Measurements from ENCODE around the gene ZNF501. TPM values are rescaled to one million over a fixed set of nuclear protein-coding genes. Genes with fewer than 3 reads are reported as not detected.

Gene ZNF501
- total and polyA plus RNA-seq, 2 of the 4 experiments (the other 2 are of a cell fraction) = 1.1 to 3.2 TPM

DNA sequence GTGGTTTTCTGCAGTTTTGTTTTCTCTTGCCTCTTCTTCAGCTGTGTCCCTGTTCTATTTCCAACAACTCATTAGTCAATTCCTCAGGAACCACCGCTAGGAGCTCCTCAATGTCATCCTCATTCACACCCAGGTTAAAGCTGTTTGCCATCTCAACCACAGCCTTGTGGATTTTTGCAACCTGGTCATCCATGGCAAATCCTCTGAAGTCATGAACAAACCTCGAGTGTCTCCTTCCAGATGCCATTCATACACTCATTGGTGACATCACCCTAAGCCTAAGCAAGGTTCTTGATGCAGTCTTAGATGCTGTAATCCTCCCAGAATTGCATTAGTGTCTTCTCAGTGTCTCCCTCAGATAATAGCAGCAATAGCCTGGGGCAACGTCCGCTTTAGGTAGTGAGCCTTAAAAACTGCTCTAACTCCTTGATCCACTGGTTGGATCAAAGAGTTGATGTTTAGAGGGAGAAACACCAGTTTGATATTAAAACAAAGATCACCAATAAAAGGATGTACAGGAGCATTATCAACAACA lies 48.4 kb upstream of the ZNF501 start:
- H2BK120ac ChIP-seq (ENCODE audit: low read depth, low read length) = no peak overlapping the region
- no peak overlapping the region for H3K27ac ChIP-seq (ENCODE audit: insufficient read depth, low read length)
- no peak for TF ChIP-seq RFX5 (IDR thresholded peaks at IDR 0.05; ENCODE audit: low read depth, low read length)
- no peak for TF ChIP-seq FOS (IDR thresholded peaks at IDR 0.05; ENCODE audit: low read depth, low read length)
- no peak for TF ChIP-seq POLR2A (IDR thresholded peaks at IDR 0.05; ENCODE audit: low read depth, low read length)
- TF ChIP-seq, protein P1, sequence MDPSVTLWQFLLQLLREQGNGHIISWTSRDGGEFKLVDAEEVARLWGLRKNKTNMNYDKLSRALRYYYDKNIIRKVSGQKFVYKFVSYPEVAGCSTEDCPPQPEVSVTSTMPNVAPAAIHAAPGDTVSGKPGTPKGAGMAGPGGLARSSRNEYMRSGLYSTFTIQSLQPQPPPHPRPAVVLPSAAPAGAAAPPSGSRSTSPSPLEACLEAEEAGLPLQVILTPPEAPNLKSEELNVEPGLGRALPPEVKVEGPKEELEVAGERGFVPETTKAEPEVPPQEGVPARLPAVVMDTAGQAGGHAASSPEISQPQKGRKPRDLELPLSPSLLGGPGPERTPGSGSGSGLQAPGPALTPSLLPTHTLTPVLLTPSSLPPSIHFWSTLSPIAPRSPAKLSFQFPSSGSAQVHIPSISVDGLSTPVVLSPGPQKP (IDR thresholded peaks at IDR 0.05; ENCODE audit: borderline replicate concordance, low read depth, low read length) = no peak
- no peak for TF ChIP-seq BHLHE40 (IDR thresholded peaks at IDR 0.05; ENCODE audit: low read depth, low read length)
- TF ChIP-seq RAD21 (IDR thresholded peaks at IDR 0.05; ENCODE audit: low read length) = no peak
- no peak for TF ChIP-seq CHD1 (IDR thresholded peaks at IDR 0.05; ENCODE audit: low read depth, low read length)
- TF ChIP-seq SMC3 (IDR thresholded peaks at IDR 0.05; ENCODE audit: low read depth, low read length) = no peak
- no peak for TF ChIP-seq MAFK (IDR thresholded peaks at IDR 0.05; ENCODE audit: low read depth, low read length)
- TF ChIP-seq, protein P2, sequence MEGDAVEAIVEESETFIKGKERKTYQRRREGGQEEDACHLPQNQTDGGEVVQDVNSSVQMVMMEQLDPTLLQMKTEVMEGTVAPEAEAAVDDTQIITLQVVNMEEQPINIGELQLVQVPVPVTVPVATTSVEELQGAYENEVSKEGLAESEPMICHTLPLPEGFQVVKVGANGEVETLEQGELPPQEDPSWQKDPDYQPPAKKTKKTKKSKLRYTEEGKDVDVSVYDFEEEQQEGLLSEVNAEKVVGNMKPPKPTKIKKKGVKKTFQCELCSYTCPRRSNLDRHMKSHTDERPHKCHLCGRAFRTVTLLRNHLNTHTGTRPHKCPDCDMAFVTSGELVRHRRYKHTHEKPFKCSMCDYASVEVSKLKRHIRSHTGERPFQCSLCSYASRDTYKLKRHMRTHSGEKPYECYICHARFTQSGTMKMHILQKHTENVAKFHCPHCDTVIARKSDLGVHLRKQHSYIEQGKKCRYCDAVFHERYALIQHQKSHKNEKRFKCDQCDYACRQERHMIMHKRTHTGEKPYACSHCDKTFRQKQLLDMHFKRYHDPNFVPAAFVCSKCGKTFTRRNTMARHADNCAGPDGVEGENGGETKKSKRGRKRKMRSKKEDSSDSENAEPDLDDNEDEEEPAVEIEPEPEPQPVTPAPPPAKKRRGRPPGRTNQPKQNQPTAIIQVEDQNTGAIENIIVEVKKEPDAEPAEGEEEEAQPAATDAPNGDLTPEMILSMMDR (conservative IDR thresholded peaks at IDR 0.05; ENCODE audit: low read depth, low read length) = no peak
- no peak for TF ChIP-seq CEBPB (IDR thresholded peaks at IDR 0.05; ENCODE audit: low read depth, low read length)
- TF ChIP-seq MXI1 (IDR thresholded peaks at IDR 0.05; ENCODE audit: borderline replicate concordance, low read depth, low read length) = no peak
- TF ChIP-seq, protein P3, sequence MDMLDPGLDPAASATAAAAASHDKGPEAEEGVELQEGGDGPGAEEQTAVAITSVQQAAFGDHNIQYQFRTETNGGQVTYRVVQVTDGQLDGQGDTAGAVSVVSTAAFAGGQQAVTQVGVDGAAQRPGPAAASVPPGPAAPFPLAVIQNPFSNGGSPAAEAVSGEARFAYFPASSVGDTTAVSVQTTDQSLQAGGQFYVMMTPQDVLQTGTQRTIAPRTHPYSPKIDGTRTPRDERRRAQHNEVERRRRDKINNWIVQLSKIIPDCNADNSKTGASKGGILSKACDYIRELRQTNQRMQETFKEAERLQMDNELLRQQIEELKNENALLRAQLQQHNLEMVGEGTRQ (IDR thresholded peaks at IDR 0.05; ENCODE audit: low read depth, low read length) = no peak
- no peak for TF ChIP-seq NFE2L2 (IDR thresholded peaks at IDR 0.05; ENCODE audit: low read depth, low read length)
- TF ChIP-seq RCOR1 (IDR thresholded peaks at IDR 0.05; ENCODE audit: insufficient replicate concordance, low read length) = no peak
- TF ChIP-seq MAZ (IDR thresholded peaks at IDR 0.05; ENCODE audit: borderline replicate concordance, low read depth, low read length) = no peak
- no CpG with 5 or more reads among the region's 4 CpGs for WGBS, 2 experiments (ENCODE audit: extremely low coverage in 2 of 2, insufficient read length in 1 of 2)
- H4K91ac ChIP-seq (ENCODE audit: insufficient read depth, low read depth, low read length) = no peak overlapping the region
- H3K9me3 ChIP-seq (ENCODE audit: control insufficient read depth, insufficient read depth, low read length) = peaks cover 12% of the 10 kb centered on the region
- H3K4ac ChIP-seq (ENCODE audit: low read depth, low read length) = no peak overlapping the region
- intact Hi-C loops (cut with micrococcal nuclease) (no loop called here), dilution Hi-C loops (cut with HindIII; ENCODE audit: low sequenced_read_pairs, unreplicated experiment) (no loop called here), in situ Hi-C loops (cut with MboI; ENCODE audit: low sequenced_read_pairs) (no loop called here)
- H3K4me2 ChIP-seq (ENCODE audit: low read depth, low read length) = no peak overlapping the region
- H3K14ac ChIP-seq (replicated peaks; ENCODE audit: low read depth, low read length) = no peak overlapping the region
- no peaks in the 10 kb centered on the region for H3K9me1 ChIP-seq (ENCODE audit: insufficient read depth, low read length)
- H2BK15ac ChIP-seq (ENCODE audit: low read depth, low read length) = no peak overlapping the region
- H2AFZ ChIP-seq (replicated peaks; ENCODE audit: low read length, poor library complexity) = no peak overlapping the region
- H2BK20ac ChIP-seq (ENCODE audit: low read depth, low read length) = no peak overlapping the region
- CTCF ChIA-PET = interaction anchor here (0.6 kb wide), 1 partner anchor 152 kb away, joined by 3 read pairs; no protein-coding TSS in a partner anchor
- H3K18ac ChIP-seq (ENCODE audit: low read depth, low read length) = no peak overlapping the region
- BruUV-seq (replicated peaks) = no TSS peak
- H4K5ac ChIP-seq (ENCODE audit: low read depth, low read length) = no peak overlapping the region
- no peak overlapping the region for H2BK5ac ChIP-seq (ENCODE audit: low read depth, low read length, poor library complexity, severe bottlenecking)
- H3K56ac ChIP-seq (ENCODE audit: extremely low read depth, insufficient read depth, low read length) = no peak overlapping the region
- no peak overlapping the region for H4K8ac ChIP-seq (ENCODE audit: low read depth in 2 of 2, low read length in 2 of 2)
- no peaks in the 10 kb centered on the region for H3K27me3 ChIP-seq (ENCODE audit: control insufficient read depth, insufficient read depth, low read length)
- POLR2A ChIA-PET (ENCODE audit: unreplicated experiment) = no interaction called here
- H3K9ac ChIP-seq (ENCODE audit: low read depth, low read length) = no peak overlapping the region
- no peaks in the 10 kb centered on the region for H4K20me1 ChIP-seq (ENCODE audit: insufficient read depth, low read length)
- no peak for DNase-seq
- no peak overlapping the region for H2AK9ac ChIP-seq (replicated peaks; ENCODE audit: low read depth, low read length, poor library complexity)
- peaks cover 4% of the 10 kb centered on the region for H3K36me3 ChIP-seq (ENCODE audit: control insufficient read depth, insufficient read depth, low read length)
- no peak overlapping the region for H3K4me3 ChIP-seq (ENCODE audit: insufficient read depth, low read depth, low read length)
- no peak for ATAC-seq (ENCODE audit: low read depth)
- H2AK5ac ChIP-seq (ENCODE audit: low read depth, low read length) = no peak overlapping the region
- no peak overlapping the region for H3K23ac ChIP-seq (ENCODE audit: low read depth, low read length)
- no peaks in the 10 kb centered on the region for H3K4me1 ChIP-seq (ENCODE audit: control insufficient read depth, insufficient read depth, low read length)
- peaks cover 0 to 5% of the 10 kb centered on the region in 2 experiments; a peak in 2 of 4 replicates for H3K79me1 ChIP-seq (ENCODE audit: low read depth in 1 of 2, low read length in 2 of 2)

All from IMR-90 (cell line).